A549 (cell line): Measurements from ENCODE around the gene TBC1D19.

Experiments used
- BHLHE40 ChIP-seq: IDR thresholded peaks from 2 replicates; pipeline ENCODE4 v1.6.1; 2012; ENCODE audit warnings: low read depth, low read length, inconsistent platforms
- CEBPB ChIP-seq, 2 experiments: fragments of >200 bp in 1 of 2; sonication (Bioruptor Twin) in 1 of 2; formaldehyde crosslinking in 1 of 2; IDR thresholded peaks; 2 replicates each; pipeline ENCODE4 v1.6.1; 2012 to 2016
- EHMT2 ChIP-seq: fragments of 200-600 bp; sonication (generic); IDR thresholded peaks from 2 replicates; pipeline ENCODE4 v1.6.1; 2016; ENCODE audit warnings: antibody characterized with exemption, low read depth, mild to moderate bottlenecking, moderate library complexity
- ESRRA ChIP-seq: fragments of 150-350 bp; IDR thresholded peaks from 2 replicates; pipeline ENCODE4 v1.6.1; 2014; ENCODE audit warnings: mild to moderate bottlenecking, low read length, borderline replicate concordance
- MAZ ChIP-seq: fragments of 150-350 bp; IDR thresholded peaks from 2 replicates; pipeline ENCODE4 v1.6.1; 2014; ENCODE audit warnings: antibody characterized with exemption, low read depth, low read length, borderline replicate concordance
- MYC ChIP-seq: IDR thresholded peaks from 2 replicates; pipeline ENCODE4 v1.6.1; 2012; ENCODE audit warnings: mild to moderate bottlenecking, inconsistent platforms, low read length, improper control_type of control experiment, borderline replicate concordance
- POLR2A ChIP-seq: IDR thresholded peaks from 2 replicates; pipeline ENCODE4 v1.6.1; 2012; ENCODE audit warnings: mild to moderate bottlenecking, low read length
- RNF2 ChIP-seq: fragments of 200-600 bp; sonication (generic); IDR thresholded peaks from 2 replicates; pipeline ENCODE4 v1.6.1; 2016; ENCODE audit warnings: low read depth, mild to moderate bottlenecking, antibody characterized with exemption, moderate library complexity, borderline replicate concordance
- SMC3 ChIP-seq: fragments of >200 bp; sonication (Bioruptor Twin); formaldehyde crosslinking; IDR thresholded peaks from 3 replicates; pipeline ENCODE4 v1.6.1; 2018; ENCODE audit warnings: inconsistent platforms
- ZNF302 ChIP-seq: fragments of 250-450 bp; sonication (Bioruptor Pico); IDR thresholded peaks from 2 replicates; pipeline ENCODE4 v1.9.0; 2021; ENCODE audit warnings: inconsistent platforms, mild to moderate bottlenecking, moderate library complexity
- TF ChIP-seq, protein P1 (sequence below): fragments of >200 bp; sonication (Bioruptor Twin); formaldehyde crosslinking; IDR thresholded peaks from 3 replicates; pipeline ENCODE4 v1.5.1; 2016
- TF ChIP-seq, protein P2 (sequence below): fragments of 450-650 bp; IDR thresholded peaks from 2 replicates; pipeline ENCODE4 v1.6.1; 2014; ENCODE audit warnings: antibody characterized with exemption
- TF ChIP-seq, protein P3 (sequence below): fragments of >200 bp; sonication (Bioruptor Twin); formaldehyde crosslinking; IDR thresholded peaks from 3 replicates; pipeline ENCODE4 v1.6.1; 2016
- TF ChIP-seq, protein P4 (sequence below): IDR thresholded peaks from 2 replicates; pipeline ENCODE4 v1.6.1; 2012

DNA sequence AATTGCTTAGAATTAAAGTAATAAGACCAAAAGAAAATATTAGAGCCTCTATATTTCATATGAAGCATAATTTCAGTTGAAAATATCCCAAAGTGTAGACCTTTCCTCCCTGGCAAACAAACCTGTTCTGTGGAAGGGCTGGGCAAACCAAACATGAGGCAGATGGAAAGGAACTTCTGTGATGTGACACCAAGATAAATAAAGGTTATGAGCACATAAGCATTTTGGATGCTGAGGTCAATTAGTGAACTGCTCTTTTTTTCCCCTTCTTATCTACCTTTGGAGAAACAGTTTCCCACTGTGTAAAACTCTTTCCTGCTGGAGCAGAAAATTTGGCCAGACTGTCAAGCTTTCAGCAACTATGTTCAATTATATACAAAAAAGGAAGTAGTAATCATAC, 167.1 kb downstream of the TBC1D19 start:
- TF ChIP-seq MAZ (no peak), POLR2A (no peak), ESRRA (no peak), MYC (no peak), SMC3 (no peak), EHMT2 (no peak), CEBPB (IDR thresholded peaks at IDR 0.05) (no peak), RNF2 (no peak), ZNF302 (CRISPR knock-in tag) (no peak), BHLHE40 (no peak)
- TF ChIP-seq, protein P1, sequence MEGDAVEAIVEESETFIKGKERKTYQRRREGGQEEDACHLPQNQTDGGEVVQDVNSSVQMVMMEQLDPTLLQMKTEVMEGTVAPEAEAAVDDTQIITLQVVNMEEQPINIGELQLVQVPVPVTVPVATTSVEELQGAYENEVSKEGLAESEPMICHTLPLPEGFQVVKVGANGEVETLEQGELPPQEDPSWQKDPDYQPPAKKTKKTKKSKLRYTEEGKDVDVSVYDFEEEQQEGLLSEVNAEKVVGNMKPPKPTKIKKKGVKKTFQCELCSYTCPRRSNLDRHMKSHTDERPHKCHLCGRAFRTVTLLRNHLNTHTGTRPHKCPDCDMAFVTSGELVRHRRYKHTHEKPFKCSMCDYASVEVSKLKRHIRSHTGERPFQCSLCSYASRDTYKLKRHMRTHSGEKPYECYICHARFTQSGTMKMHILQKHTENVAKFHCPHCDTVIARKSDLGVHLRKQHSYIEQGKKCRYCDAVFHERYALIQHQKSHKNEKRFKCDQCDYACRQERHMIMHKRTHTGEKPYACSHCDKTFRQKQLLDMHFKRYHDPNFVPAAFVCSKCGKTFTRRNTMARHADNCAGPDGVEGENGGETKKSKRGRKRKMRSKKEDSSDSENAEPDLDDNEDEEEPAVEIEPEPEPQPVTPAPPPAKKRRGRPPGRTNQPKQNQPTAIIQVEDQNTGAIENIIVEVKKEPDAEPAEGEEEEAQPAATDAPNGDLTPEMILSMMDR, result no peak
- TF ChIP-seq, protein P2, sequence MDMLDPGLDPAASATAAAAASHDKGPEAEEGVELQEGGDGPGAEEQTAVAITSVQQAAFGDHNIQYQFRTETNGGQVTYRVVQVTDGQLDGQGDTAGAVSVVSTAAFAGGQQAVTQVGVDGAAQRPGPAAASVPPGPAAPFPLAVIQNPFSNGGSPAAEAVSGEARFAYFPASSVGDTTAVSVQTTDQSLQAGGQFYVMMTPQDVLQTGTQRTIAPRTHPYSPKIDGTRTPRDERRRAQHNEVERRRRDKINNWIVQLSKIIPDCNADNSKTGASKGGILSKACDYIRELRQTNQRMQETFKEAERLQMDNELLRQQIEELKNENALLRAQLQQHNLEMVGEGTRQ, result no peak
- TF ChIP-seq, protein P3, sequence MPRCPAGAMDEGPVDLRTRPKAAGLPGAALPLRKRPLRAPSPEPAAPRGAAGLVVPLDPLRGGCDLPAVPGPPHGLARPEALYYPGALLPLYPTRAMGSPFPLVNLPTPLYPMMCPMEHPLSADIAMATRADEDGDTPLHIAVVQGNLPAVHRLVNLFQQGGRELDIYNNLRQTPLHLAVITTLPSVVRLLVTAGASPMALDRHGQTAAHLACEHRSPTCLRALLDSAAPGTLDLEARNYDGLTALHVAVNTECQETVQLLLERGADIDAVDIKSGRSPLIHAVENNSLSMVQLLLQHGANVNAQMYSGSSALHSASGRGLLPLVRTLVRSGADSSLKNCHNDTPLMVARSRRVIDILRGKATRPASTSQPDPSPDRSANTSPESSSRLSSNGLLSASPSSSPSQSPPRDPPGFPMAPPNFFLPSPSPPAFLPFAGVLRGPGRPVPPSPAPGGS, result no peak
- TF ChIP-seq, protein P4, sequence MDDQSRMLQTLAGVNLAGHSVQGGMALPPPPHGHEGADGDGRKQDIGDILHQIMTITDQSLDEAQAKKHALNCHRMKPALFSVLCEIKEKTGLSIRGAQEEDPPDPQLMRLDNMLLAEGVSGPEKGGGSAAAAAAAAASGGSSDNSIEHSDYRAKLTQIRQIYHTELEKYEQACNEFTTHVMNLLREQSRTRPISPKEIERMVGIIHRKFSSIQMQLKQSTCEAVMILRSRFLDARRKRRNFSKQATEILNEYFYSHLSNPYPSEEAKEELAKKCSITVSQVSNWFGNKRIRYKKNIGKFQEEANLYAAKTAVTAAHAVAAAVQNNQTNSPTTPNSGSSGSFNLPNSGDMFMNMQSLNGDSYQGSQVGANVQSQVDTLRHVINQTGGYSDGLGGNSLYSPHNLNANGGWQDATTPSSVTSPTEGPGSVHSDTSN, result no peak
